ENCODE measurements around the gene RHOB.

The RHOB gene

GRCh38 chr2:20439503-20439902 lies 7.4 kb upstream of the RHOB start:
- no peak for DNase-seq

GRCh38 chr2:20440001-20440560 lies 6.8 kb upstream of the RHOB start:
- no peak for DNase-seq

- DNase-seq: no peak
These were observed 3.5 kb upstream of the RHOB start for GRCh38 chr2:20443276-20443920.

GRCh38 chr2:20444101-20444992 lies 2.5 kb upstream of the RHOB start:
- DNase-seq: no peak

GRCh38 chr2:20444993-20445910 lies 1.6 kb upstream of the RHOB start:
- DNase-seq: no peak

GRCh38 chr2:20446255-20446916 lies 488 bp upstream of the RHOB start:
- no peak for DNase-seq

- no peak for DNase-seq
These were observed 767 bp downstream of the RHOB start for GRCh38 chr2:20447437-20448245.

- DNase-seq: no peak
These were observed 1.5 kb downstream of the RHOB start for GRCh38 chr2:20448246-20448976.

GRCh38 chr2:20448977-20449306 lies 2.1 kb downstream of the RHOB start:
- no peak for DNase-seq

- no peak for DNase-seq
These were observed 2.8 kb downstream of the RHOB start for GRCh38 chr2:20449501-20450200.

GRCh38 chr2:20450201-20450999 lies 3.5 kb downstream of the RHOB start:
- no peak for DNase-seq

GRCh38 chr2:20451000-20451290 lies 4.1 kb downstream of the RHOB start:
- DNase-seq: no peak

GRCh38 chr2:20451341-20451740 lies 4.5 kb downstream of the RHOB start:
- no peak for DNase-seq

- no peak for DNase-seq
These were observed 5.1 kb downstream of the RHOB start for GRCh38 chr2:20451761-20452499.

GRCh38 chr2:20452551-20452950 lies 5.7 kb downstream of the RHOB start:
- no peak for DNase-seq

GRCh38 chr2:20453087-20453486 lies 6.2 kb downstream of the RHOB start:
- DNase-seq: no peak

GRCh38 chr2:20454036-20454981 lies 7.4 kb downstream of the RHOB start:
- no peak for DNase-seq

Measured in NCI-H2107 (cell line).